IMR-90 (cell line): Measurements from ENCODE around the gene NPAS3.

Experiments
- BHLHE40 ChIP-seq: fragments of 150-350 bp; IDR thresholded peaks from 2 replicates; pipeline ENCODE4 v1.6.1; 2016; ENCODE audit warnings: mild to moderate bottlenecking, low read depth, low read length
- CEBPB ChIP-seq: IDR thresholded peaks from 2 replicates; pipeline ENCODE4 v1.6.1; 2012; ENCODE audit warnings: low read depth, low read length, improper control_type of control experiment
- MAFK ChIP-seq: IDR thresholded peaks from 2 replicates; pipeline ENCODE4 v1.6.1; 2012; ENCODE audit warnings: low read depth, low read length, improper control_type of control experiment
- MAZ ChIP-seq: IDR thresholded peaks from 2 replicates; pipeline ENCODE4 v1.6.1; 2012; ENCODE audit warnings: low read depth, mild to moderate bottlenecking, low read length, improper control_type of control experiment, moderate library complexity, borderline replicate concordance
- MXI1 ChIP-seq: IDR thresholded peaks from 2 replicates; pipeline ENCODE4 v1.6.1; 2012; ENCODE audit warnings: low read depth, mild to moderate bottlenecking, low read length, moderate library complexity, borderline replicate concordance
- NFE2L2 ChIP-seq: fragments of 150-350 bp; IDR thresholded peaks from 2 replicates; pipeline ENCODE4 v1.6.1; 2016; ENCODE audit warnings: low read depth, mild to moderate bottlenecking, low read length
- POLR2A ChIP-seq: IDR thresholded peaks from 2 replicates; pipeline ENCODE4 v1.6.1; 2012; ENCODE audit warnings: mild to moderate bottlenecking, low read depth, low read length
- RAD21 ChIP-seq: IDR thresholded peaks from 2 replicates; pipeline ENCODE4 v1.6.1; 2012; ENCODE audit warnings: low read length, improper control_type of control experiment
- RCOR1 ChIP-seq: IDR thresholded peaks from 2 replicates; pipeline ENCODE4 v1.6.1; 2012; ENCODE audit warnings: mild to moderate bottlenecking, low read length, improper control_type of control experiment; ENCODE audit not compliant: insufficient replicate concordance
- RFX5 ChIP-seq: IDR thresholded peaks from 2 replicates; pipeline ENCODE4 v1.8.0; 2012; ENCODE audit warnings: low read depth, mild to moderate bottlenecking, low read length, moderate library complexity
- SMC3 ChIP-seq: fragments of 150-350 bp; IDR thresholded peaks from 2 replicates; pipeline ENCODE4 v1.6.1; 2016; ENCODE audit warnings: low read depth, mild to moderate bottlenecking, antibody characterized with exemption, low read length, moderate library complexity
- TF ChIP-seq, protein P1 (sequence below): conservative IDR thresholded peaks from 2 replicates; pipeline ENCODE4 v1.5.1; 2012; ENCODE audit warnings: mild to moderate bottlenecking, low read depth, low read length, improper control_type of control experiment
- TF ChIP-seq, protein P2 (sequence below): fragments of 150-350 bp; IDR thresholded peaks from 2 replicates; pipeline ENCODE4 v1.6.1; 2017; ENCODE audit warnings: mild to moderate bottlenecking, antibody characterized with exemption, low read length, low read depth
- TF ChIP-seq, protein P3 (sequence below): fragments of 150-350 bp; IDR thresholded peaks from 2 replicates; pipeline ENCODE4 v1.6.1; 2016; ENCODE audit warnings: low read depth, mild to moderate bottlenecking, low read length, moderate library complexity, borderline replicate concordance

DNA sequence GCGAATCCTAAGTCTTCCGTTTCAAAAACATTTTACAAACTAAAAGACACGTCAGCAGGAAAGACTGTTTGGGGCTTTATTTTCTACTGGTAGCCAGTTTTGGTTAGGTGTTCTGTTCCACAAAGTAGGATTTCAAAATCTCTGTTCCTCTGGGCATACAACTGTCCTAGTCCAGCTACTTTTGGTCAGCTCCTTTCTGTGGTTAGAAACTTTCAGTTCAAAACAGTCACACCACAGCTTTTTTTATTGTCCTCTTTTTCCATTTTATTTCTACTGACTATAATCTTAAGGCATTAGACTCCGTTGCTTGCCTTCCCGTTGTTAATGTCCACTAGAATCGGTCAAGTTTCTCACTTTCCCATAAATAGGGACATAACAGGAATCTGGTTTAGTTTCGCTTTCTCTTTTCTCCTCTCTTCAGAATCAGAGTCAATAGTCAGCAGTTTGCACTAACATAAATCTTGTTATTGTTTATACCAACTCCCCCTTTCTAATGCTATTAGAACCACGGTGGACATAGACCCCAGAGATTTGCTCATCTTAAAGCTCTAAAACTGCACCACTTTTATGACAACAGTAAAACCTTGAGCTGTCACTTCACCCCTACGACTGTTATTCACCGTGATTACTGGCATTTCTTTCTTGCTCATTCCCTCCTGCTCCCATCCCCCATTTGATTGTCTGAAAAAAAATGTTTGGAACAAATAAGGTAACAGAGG lies 41.5 kb upstream of the NPAS3 start:
- TF ChIP-seq, protein P1, sequence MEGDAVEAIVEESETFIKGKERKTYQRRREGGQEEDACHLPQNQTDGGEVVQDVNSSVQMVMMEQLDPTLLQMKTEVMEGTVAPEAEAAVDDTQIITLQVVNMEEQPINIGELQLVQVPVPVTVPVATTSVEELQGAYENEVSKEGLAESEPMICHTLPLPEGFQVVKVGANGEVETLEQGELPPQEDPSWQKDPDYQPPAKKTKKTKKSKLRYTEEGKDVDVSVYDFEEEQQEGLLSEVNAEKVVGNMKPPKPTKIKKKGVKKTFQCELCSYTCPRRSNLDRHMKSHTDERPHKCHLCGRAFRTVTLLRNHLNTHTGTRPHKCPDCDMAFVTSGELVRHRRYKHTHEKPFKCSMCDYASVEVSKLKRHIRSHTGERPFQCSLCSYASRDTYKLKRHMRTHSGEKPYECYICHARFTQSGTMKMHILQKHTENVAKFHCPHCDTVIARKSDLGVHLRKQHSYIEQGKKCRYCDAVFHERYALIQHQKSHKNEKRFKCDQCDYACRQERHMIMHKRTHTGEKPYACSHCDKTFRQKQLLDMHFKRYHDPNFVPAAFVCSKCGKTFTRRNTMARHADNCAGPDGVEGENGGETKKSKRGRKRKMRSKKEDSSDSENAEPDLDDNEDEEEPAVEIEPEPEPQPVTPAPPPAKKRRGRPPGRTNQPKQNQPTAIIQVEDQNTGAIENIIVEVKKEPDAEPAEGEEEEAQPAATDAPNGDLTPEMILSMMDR = no peak
- TF ChIP-seq POLR2A (no peak), MAZ (no peak), BHLHE40 (no peak), MXI1 (no peak), RCOR1 (no peak), RAD21 (no peak), CEBPB (no peak), MAFK (no peak), NFE2L2 (no peak), SMC3 (no peak), RFX5 (no peak)
- TF ChIP-seq, protein P2, sequence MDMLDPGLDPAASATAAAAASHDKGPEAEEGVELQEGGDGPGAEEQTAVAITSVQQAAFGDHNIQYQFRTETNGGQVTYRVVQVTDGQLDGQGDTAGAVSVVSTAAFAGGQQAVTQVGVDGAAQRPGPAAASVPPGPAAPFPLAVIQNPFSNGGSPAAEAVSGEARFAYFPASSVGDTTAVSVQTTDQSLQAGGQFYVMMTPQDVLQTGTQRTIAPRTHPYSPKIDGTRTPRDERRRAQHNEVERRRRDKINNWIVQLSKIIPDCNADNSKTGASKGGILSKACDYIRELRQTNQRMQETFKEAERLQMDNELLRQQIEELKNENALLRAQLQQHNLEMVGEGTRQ = no peak
- TF ChIP-seq, protein P3, sequence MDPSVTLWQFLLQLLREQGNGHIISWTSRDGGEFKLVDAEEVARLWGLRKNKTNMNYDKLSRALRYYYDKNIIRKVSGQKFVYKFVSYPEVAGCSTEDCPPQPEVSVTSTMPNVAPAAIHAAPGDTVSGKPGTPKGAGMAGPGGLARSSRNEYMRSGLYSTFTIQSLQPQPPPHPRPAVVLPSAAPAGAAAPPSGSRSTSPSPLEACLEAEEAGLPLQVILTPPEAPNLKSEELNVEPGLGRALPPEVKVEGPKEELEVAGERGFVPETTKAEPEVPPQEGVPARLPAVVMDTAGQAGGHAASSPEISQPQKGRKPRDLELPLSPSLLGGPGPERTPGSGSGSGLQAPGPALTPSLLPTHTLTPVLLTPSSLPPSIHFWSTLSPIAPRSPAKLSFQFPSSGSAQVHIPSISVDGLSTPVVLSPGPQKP = no peak
